Epithelial cell of proximal tubule (primary cell): ENCODE measurements around the gene IP6K1. TPM values are rescaled to one million over a fixed set of nuclear protein-coding genes. Genes with fewer than 3 reads are reported as not detected.

ENCODE experiments used
- DNase-seq: peaks from one replicate; pipeline ENCODE4 v3.0.0-alpha.2; 2011; ENCODE audit warnings: low read depth
- H3K4me3 ChIP-seq: 2 replicates; pipeline ENCODE4 v1.5.1; 2011; ENCODE audit warnings: low read depth, mild to moderate bottlenecking, low read length
- total RNA-seq: library from RNA; depleted of rRNA; stranded (reverse); fragments of >200 nt; gene quantifications from 2 replicates; pipeline ENCODE4 v1.2.3, GENCODE V29; 2015
- TF ChIP-seq, protein P1 (sequence below): conservative IDR thresholded peaks from 2 replicates; pipeline ENCODE4 v1.5.1; 2012; ENCODE audit warnings: low read depth, mild to moderate bottlenecking, low read length

The IP6K1 gene
- total RNA-seq, 1 donor from 2014 or later, result 27.5 TPM

GRCh38 chr3:49802719-49803464, 16.6 kb upstream of the IP6K1 start, which contains the start of gene INKA1:
TSS of gene INKA1 (plus strand) at chr3:49803261. CDS start at chr3:49803393, 132 bp downstream.
- peak within 1 kb of the TSS; percentile 93 for H3K4me3 ChIP-seq
- no peak for DNase-seq
- TF ChIP-seq, protein P1, sequence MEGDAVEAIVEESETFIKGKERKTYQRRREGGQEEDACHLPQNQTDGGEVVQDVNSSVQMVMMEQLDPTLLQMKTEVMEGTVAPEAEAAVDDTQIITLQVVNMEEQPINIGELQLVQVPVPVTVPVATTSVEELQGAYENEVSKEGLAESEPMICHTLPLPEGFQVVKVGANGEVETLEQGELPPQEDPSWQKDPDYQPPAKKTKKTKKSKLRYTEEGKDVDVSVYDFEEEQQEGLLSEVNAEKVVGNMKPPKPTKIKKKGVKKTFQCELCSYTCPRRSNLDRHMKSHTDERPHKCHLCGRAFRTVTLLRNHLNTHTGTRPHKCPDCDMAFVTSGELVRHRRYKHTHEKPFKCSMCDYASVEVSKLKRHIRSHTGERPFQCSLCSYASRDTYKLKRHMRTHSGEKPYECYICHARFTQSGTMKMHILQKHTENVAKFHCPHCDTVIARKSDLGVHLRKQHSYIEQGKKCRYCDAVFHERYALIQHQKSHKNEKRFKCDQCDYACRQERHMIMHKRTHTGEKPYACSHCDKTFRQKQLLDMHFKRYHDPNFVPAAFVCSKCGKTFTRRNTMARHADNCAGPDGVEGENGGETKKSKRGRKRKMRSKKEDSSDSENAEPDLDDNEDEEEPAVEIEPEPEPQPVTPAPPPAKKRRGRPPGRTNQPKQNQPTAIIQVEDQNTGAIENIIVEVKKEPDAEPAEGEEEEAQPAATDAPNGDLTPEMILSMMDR, result peak; percentile 82

- no peak for DNase-seq
- TF ChIP-seq, protein P1, result no peak
- H3K4me3 ChIP-seq, result no peak overlapping the region
These were observed 14.8 kb upstream of the IP6K1 start for GRCh38 chr3:49801160-49801559.

DNA sequence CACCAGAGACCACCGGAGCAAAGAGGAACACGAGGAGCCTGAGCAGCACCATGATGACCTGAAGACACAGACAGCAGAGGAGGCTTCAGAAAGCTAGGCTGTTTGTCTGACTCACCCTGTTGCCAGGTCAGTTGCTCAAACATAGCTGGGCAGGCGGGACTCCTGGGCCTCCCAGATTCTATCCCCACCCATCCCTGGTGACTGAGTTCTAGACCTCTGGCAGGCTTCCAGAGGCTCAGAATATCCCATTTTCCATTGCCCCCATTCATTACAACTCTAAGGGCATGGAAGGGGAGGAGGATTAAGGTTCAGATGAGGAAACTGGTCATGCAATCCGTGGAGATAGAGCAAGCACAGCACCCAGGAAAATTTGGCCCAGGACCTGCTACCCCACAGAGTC, 13.4 kb upstream of the IP6K1 start, which contains the start of gene CDHR4:
Gene CDHR4, minus strand, starts transcription at position 113 of the 400 bp plus-strand sequence. Its CDS starts 61 bp downstream, at position 52.
- peak; percentile 35 for DNase-seq
- TF ChIP-seq, protein P1, result no peak
- H3K4me3 ChIP-seq, result no peak within 1 kb of the TSS

- TF ChIP-seq, protein P1, result no peak
- no peak for DNase-seq
- H3K4me3 ChIP-seq, result no peak overlapping the region
These were observed 12.8 kb upstream of the IP6K1 start for GRCh38 chr3:49799105-49799504.

DNA sequence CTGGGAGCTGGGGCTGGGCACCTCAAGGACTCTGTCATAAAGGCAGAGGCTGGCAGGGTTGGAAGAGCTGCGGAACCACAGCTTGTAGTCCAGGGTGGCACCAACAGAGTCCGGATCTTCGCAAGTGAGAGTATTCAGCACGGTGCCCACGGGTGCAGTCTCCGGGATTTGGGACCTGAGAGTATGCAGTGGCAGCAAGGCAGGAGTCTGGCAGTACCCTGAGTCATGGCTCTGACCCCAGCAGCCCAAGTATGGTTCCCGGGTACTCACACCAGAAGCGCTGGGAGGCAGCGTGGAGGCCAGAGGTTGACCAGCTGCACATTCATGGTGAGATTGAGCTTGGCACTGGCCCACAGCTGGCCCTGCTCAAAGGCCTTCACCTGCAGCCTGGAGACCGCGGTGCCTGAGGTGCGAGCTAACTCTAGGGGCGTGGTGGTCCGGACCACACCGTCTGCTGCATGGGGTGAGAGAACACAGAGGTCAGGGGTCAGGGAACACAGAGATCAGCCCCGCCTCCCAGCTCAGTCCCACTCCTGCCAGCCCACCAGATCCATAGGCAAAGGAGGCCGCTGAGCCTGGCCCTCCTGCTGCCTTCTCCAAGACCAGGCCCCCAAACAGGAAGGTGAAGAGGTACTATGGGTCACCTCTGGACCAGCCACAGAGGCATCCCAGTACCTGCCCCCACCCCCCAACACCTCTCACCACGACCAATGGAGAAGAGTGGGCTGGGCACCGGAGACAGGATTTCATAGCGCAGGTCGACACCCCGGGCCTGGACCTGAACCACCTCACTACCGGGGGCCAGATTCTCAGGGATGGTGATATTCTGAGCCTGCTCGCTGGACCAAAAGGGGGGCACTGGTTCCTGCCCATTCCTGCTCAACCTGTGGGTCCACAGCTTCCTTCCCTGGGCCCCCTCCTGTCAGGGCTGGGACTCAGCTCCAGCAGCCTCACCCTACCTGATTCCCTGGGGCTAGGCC, 8.9 kb upstream of the IP6K1 start:
- TF ChIP-seq, protein P1, result no peak
- no peak for DNase-seq
- no peak overlapping the region for H3K4me3 ChIP-seq

DNA sequence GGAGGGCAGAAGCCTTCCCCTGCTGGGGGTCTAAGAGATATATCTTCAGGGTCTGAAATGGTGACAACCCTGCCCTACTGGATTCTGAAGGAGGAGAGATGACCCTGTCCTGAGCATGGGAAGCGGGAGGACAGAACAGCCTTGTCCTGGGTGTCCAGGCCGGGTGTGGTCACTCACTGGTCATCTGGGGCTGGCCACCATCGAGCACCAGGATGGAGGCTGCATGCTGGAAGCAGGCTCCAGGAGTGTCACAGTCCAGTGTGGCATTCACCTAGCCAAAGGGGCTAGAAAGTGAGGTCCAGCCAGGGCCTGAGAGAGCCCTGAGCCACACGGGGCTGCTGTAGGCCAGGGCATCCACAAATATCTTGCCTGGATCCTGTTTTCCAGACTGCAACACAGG, 8.1 kb upstream of the IP6K1 start:
- DNase-seq, result no peak
- TF ChIP-seq, protein P1, result no peak
- no peak overlapping the region for H3K4me3 ChIP-seq
